A549 (cell line): ENCODE results near the gene ADNP2. TPM values are rescaled to one million over a fixed set of nuclear protein-coding genes. Genes with fewer than 3 reads are reported as not detected.

ENCODE experiments used
- ATAC-seq, 2 experiments: fragments of 200-7000 bp in 1 of 2; fragments of >200 bp in 1 of 2; cut with Nextera tagmentation in 1 of 2; cut with Tn5 transposase in 1 of 2; 3 replicates each; pipeline versions ENCODE4 v1.8.0 to v1.9.1; 2018 to 2020; ENCODE audit warnings: mild to moderate bottlenecking in 1 of 2, moderate library complexity in 1 of 2
- CTCF ChIA-PET: fragments of 300-600 bp; sonication (Branson Sonifier 250); formaldehyde crosslinking; extraction: SDS; loops from one replicate; lab custom pipeline; 2021; ENCODE audit warnings: antibody characterized with exemption, inconsistent platforms; lab: Yijun Ruan, JAX
- POLR2A ChIA-PET: fragments of 350-600 bp; formaldehyde crosslinking; extraction: SDS; loops from one replicate; lab custom pipeline; 2021; ENCODE audit warnings: antibody characterized with exemption, inconsistent platforms; lab: Yijun Ruan, JAX
- DNase-seq, 2 experiments: peaks; one replicate each; pipeline versions ENCODE4 v3.0.0 to v3.0.0-alpha.2; 2011 to 2016; ENCODE audit warnings: low read depth in 1 of 2, low spot score in 1 of 2
- FAIRE-seq: peaks from 2 replicates; lab custom pipeline; 2011; peaks lifted over from hg19 to GRCh38; lab: Jason Lieb, UNC
- H3K27ac ChIP-seq, 2 experiments: fragments of >200 bp; sonication (Bioruptor Twin); formaldehyde crosslinking; 3 replicates each; pipeline ENCODE4 v1.5.1; 2016 to 2017
- H3K4me1 ChIP-seq: fragments of >200 bp; sonication (Bioruptor Twin); formaldehyde crosslinking; 3 replicates; pipeline ENCODE4 v1.6.1; 2016
- H3K4me2 ChIP-seq: fragments of >200 bp; sonication (Bioruptor Twin); formaldehyde crosslinking; 3 replicates; pipeline ENCODE4 v1.6.1; 2016
- H3K4me3 ChIP-seq: fragments of >200 bp; sonication (Bioruptor Twin); formaldehyde crosslinking; 3 replicates; pipeline ENCODE4 v1.5.1; 2016
- H3K9me3 ChIP-seq: fragments of >200 bp; sonication (Bioruptor Twin); formaldehyde crosslinking; 3 replicates; pipeline ENCODE4 v1.6.1; 2016
- BCL3 ChIP-seq: fragments of >200 bp; sonication (Bioruptor Twin); formaldehyde crosslinking; IDR thresholded peaks from 3 replicates; pipeline ENCODE4 v1.6.1; 2016
- CEBPB ChIP-seq, 2 experiments: fragments of >200 bp in 1 of 2; sonication (Bioruptor Twin) in 1 of 2; formaldehyde crosslinking in 1 of 2; IDR thresholded peaks; 2 replicates each; pipeline ENCODE4 v1.6.1; 2012 to 2016
- E2F6 ChIP-seq: IDR thresholded peaks from 2 replicates; pipeline ENCODE4 v1.6.1; 2012; ENCODE audit warnings: low read depth, borderline replicate concordance
- EHF ChIP-seq: fragments of 250-450 bp; sonication (Bioruptor Pico); IDR thresholded peaks from 2 replicates; pipeline ENCODE4 v1.5.0; 2020; ENCODE audit warnings: mild to moderate bottlenecking
- ELK1 ChIP-seq: fragments of 150-350 bp; IDR thresholded peaks from 2 replicates; pipeline ENCODE4 v1.6.1; 2014; ENCODE audit warnings: low read depth, mild to moderate bottlenecking, low read length
- GATA3 ChIP-seq: IDR thresholded peaks from 2 replicates; pipeline ENCODE4 v1.6.1; 2012; ENCODE audit warnings: borderline replicate concordance
- HES2 ChIP-seq: fragments of >200 bp; sonication (Bioruptor Twin); formaldehyde crosslinking; IDR thresholded peaks from 2 replicates; pipeline ENCODE4 v1.6.1; 2016
- HOXB13 ChIP-seq: fragments of 250-450 bp; sonication (Bioruptor Pico); IDR thresholded peaks from 2 replicates; pipeline ENCODE4 v1.5.0; 2020; ENCODE audit warnings: low read depth, mild to moderate bottlenecking, moderate library complexity
- POLR2A ChIP-seq: IDR thresholded peaks from 2 replicates; pipeline ENCODE4 v1.6.1; 2012; ENCODE audit warnings: mild to moderate bottlenecking, low read length
- RCOR1 ChIP-seq: fragments of 150-350 bp; IDR thresholded peaks from 2 replicates; pipeline ENCODE4 v1.6.1; 2014; ENCODE audit warnings: antibody characterized with exemption, low read length, low read depth
- SMC3 ChIP-seq: fragments of >200 bp; sonication (Bioruptor Twin); formaldehyde crosslinking; IDR thresholded peaks from 3 replicates; pipeline ENCODE4 v1.6.1; 2018; ENCODE audit warnings: inconsistent platforms
- TFCP2L1 ChIP-seq: fragments of 250-450 bp; sonication (Bioruptor Pico); IDR thresholded peaks from 2 replicates; pipeline ENCODE4 v1.5.0; 2021; ENCODE audit warnings: mild to moderate bottlenecking
- TP53 ChIP-seq: fragments of 250-450 bp; sonication (Bioruptor Pico); IDR thresholded peaks from 2 replicates; pipeline ENCODE4 v1.5.0; 2021; ENCODE audit warnings: mild to moderate bottlenecking, moderate library complexity
- USF2 ChIP-seq: fragments of 450-650 bp; IDR thresholded peaks from 2 replicates; pipeline ENCODE4 v1.6.1; 2014; ENCODE audit warnings: antibody characterized with exemption
- ZNF302 ChIP-seq: fragments of 250-450 bp; sonication (Bioruptor Pico); IDR thresholded peaks from 2 replicates; pipeline ENCODE4 v1.9.0; 2021; ENCODE audit warnings: inconsistent platforms, mild to moderate bottlenecking, moderate library complexity
- ZSCAN20 ChIP-seq: fragments of 250-450 bp; sonication (Bioruptor Pico); IDR thresholded peaks from 2 replicates; pipeline ENCODE4 v1.8.0; 2022; ENCODE audit warnings: mild to moderate bottlenecking, moderate library complexity
- WGBS: methylation state at CpG from one replicate; pipeline ENCODE4 v1.1.6; 2017; ENCODE audit errors: missing lambda C conversion rate; 5-methylcytosine and 5-hydroxymethylcytosine counted together
- polyA plus RNA-seq, 4 experiments: library from polyadenylated mRNA; depleted of rRNA in 3 of 4; stranded (reverse); fragments of >200 nt; fragmentation: RNase III in 1 of 4; extraction: RNeasy Plus Mini Kit Qiagen cat#74134 plus additional on column Dnase treatment in 1 of 4; gene quantifications; 2 replicates in 3 of 4; 3 replicates in 1 of 4; pipeline ENCODE4 v1.2.3, GENCODE V29; 2011 to 2017
- TF ChIP-seq, protein P1 (sequence below): fragments of 250-450 bp; sonication (Bioruptor Pico); IDR thresholded peaks from 2 replicates; pipeline ENCODE4 v1.5.0; 2021; ENCODE audit warnings: mild to moderate bottlenecking, moderate library complexity, borderline replicate concordance

Gene ADNP2
- polyA plus RNA-seq, 2 of the 4 experiments (the other 2 are of a cell fraction), result 9.8 to 9.9 TPM

- ChIA-PET CTCF (no interaction called here), POLR2A (no interaction called here)
- FAIRE-seq, result no peak
- DNase-seq, result no peak
- Histone ChIP-seq H3K9me3 (no peaks in the 10 kb centered on the region), H3K4me2 (no peak overlapping the region), H3K27ac (no peak overlapping the region), H3K4me1 (no peaks in the 10 kb centered on the region), H3K4me3 (no peak overlapping the region)
- no peak for ATAC-seq
- TF ChIP-seq TFCP2L1 (CRISPR knock-in tag), result no peak
- TF ChIP-seq SMC3, result no peak
- no peak for TF ChIP-seq BCL3
- TF ChIP-seq, protein P1, sequence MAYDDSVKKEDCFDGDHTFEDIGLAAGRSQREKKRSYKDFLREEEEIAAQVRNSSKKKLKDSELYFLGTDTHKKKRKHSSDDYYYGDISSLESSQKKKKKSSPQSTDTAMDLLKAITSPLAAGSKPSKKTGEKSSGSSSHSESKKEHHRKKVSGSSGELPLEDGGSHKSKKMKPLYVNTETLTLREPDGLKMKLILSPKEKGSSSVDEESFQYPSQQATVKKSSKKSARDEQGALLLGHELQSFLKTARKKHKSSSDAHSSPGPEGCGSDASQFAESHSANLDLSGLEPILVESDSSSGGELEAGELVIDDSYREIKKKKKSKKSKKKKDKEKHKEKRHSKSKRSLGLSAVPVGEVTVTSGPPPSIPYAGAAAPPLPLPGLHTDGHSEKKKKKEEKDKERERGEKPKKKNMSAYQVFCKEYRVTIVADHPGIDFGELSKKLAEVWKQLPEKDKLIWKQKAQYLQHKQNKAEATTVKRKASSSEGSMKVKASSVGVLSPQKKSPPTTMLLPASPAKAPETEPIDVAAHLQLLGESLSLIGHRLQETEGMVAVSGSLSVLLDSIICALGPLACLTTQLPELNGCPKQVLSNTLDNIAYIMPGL, result no peak
- no peak for TF ChIP-seq GATA3
- no peak for TF ChIP-seq TP53 (CRISPR knock-in tag)
- TF ChIP-seq ZNF302 (CRISPR knock-in tag), result no peak
- no peak for TF ChIP-seq RCOR1
- no peak for TF ChIP-seq POLR2A
- no peak for TF ChIP-seq ZSCAN20 (CRISPR knock-in tag)
- no peak for TF ChIP-seq HOXB13
- no peak for TF ChIP-seq CEBPB (IDR thresholded peaks at IDR 0.05)
- no peak for TF ChIP-seq EHF
- 27% methylated on average over 5 of the region's 5 CpGs for WGBS
Observed at GRCh38 chr18:80074183-80074582, 34.9 kb upstream of the ADNP2 start.

GRCh38 chr18:80074697-80075096 is 34.4 kb upstream of the ADNP2 start:
- DNase-seq (no peak), FAIRE-seq (no peak), ATAC-seq (no peak)
- no peak overlapping the region for H3K4me2 ChIP-seq
- POLR2A ChIA-PET, result no interaction called here
- no peak overlapping the region for H3K4me3 ChIP-seq
- no peaks in the 10 kb centered on the region for H3K9me3 ChIP-seq
- no peak for TF ChIP-seq USF2
- TF ChIP-seq HES2, result no peak
- no peak for TF ChIP-seq EHF
- CTCF ChIA-PET, result no interaction called here
- WGBS, result 28% methylated on average over 4 of the region's 8 CpGs
- no peaks in the 10 kb centered on the region for H3K4me1 ChIP-seq
- H3K27ac ChIP-seq, result no peak overlapping the region

DNA sequence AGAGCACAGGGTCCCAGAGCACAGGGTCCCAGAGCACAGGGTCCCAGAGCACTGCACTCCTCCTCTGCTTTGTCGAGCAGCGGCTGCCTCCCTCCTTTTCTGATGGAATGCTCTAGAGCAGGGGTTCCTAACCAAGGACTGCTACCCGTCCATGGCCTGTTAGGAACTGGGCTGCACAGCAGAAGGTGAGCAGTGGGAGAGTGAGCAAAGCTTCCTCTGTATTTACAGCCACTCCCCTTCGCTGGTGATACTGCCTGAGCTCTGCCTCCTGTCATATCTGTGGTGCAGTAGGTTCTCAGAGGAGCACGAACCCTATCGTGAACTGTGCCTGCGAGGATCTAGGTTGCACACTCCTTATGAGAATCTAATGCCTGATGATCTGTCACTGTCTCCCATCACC is 33.1 kb upstream of the ADNP2 start:
- H3K4me3 ChIP-seq, result no peak overlapping the region
- H3K4me1 ChIP-seq, result no peaks in the 10 kb centered on the region
- WGBS, result 93% methylated on average over 3 of the region's 7 CpGs
- DNase-seq (no peak), ATAC-seq (no peak), FAIRE-seq (no peak)
- TF ChIP-seq ELK1, result no peak
- no peak for TF ChIP-seq E2F6
- no peak overlapping the region for H3K4me2 ChIP-seq
- CTCF ChIA-PET, result no interaction called here
- no peaks in the 10 kb centered on the region for H3K9me3 ChIP-seq
- no peak overlapping the region for H3K27ac ChIP-seq
- POLR2A ChIA-PET, result no interaction called here
